Measurements from ENCODE around the gene PRDM16. TPM values are rescaled to one million over a fixed set of nuclear protein-coding genes. Genes with fewer than 3 reads are reported as not detected.

PRDM16 gene
- total and polyA plus RNA-seq, 2 experiments from 2014 or later, result 0.14 to 0.16 TPM

- Histone ChIP-seq H3K4me1 (ENCODE audit: insufficient read depth) (peaks cover 7% of the 10 kb centered on the region; the same call in 1 of the 2 replicates), H3K4me2 (no peak overlapping the region), H3K4me3 (no peak overlapping the region), H3K27me3 (ENCODE audit: insufficient read depth) (peaks cover 27% of the 10 kb centered on the region), H3F3A (replicated peaks; ENCODE audit: low read depth) (0 out of 2 replicates have a peak, but pooled peaks cover 5% of the 10 kb centered on the region), H3K36me3 (ENCODE audit: insufficient read depth) (no peaks in the 10 kb centered on the region), H3K27ac (ENCODE audit: low read depth) (no peak overlapping the region), H4K20me1 (replicated peaks; ENCODE audit: insufficient read depth) (no peaks in the 10 kb centered on the region), H2AFZ (no peak overlapping the region), H3K79me2 (replicated peaks; ENCODE audit: insufficient read depth) (no peaks in the 10 kb centered on the region), H3K9me2 (ENCODE audit: insufficient read depth) (no peaks in the 10 kb centered on the region)
- Mint-ChIP-seq H3K9me3 (no peaks in the 10 kb centered on the region), H3K36me3 (ENCODE audit: low read depth) (no peaks in the 10 kb centered on the region), H3K27ac (no peak overlapping the region), H3K4me1 (peaks cover 41% of the 10 kb centered on the region), H3K4me3 (no peak overlapping the region), H3K27me3 (ENCODE audit: insufficient read depth, low read depth, poor library complexity) (peaks cover 49% of the 10 kb centered on the region)
- no peak for DNase-seq (ENCODE audit: low spot score)
- TF ChIP-seq JUNB (IDR thresholded peaks at IDR 0.05; ENCODE audit: unreplicated experiment) (no peak), POLR2AphosphoS5 (IDR thresholded peaks at IDR 0.05; ENCODE audit: low read depth) (no peak), NANOG (IDR thresholded peaks at IDR 0.05; ENCODE audit: borderline replicate concordance) (no peak), EZH2phosphoT487 (IDR thresholded peaks at IDR 0.05; ENCODE audit: unreplicated experiment) (no peak), CTCF (conservative IDR thresholded peaks at IDR 0.05; ENCODE audit: low read depth in 2 of 2) (no peak), ZNF462 (CRISPR knock-in tag; IDR thresholded peaks at IDR 0.05) (no peak), REST (IDR thresholded peaks at IDR 0.05; ENCODE audit: unreplicated experiment) (no peak)
- ATAC-seq, result no peak
These were observed 327.4 kb downstream of the PRDM16 start for GRCh38 chr1:3396411-3396810.

Measured in GM23338 (cell line).